ENCODE data around the gene FMNL3. TPM values are rescaled to one million over a fixed set of nuclear protein-coding genes. Genes with fewer than 3 reads are reported as not detected.

FMNL3 gene
- total and polyA plus RNA-seq, 8 donors, result 2.1 to 28.5 (median 8.3) TPM

DNA sequence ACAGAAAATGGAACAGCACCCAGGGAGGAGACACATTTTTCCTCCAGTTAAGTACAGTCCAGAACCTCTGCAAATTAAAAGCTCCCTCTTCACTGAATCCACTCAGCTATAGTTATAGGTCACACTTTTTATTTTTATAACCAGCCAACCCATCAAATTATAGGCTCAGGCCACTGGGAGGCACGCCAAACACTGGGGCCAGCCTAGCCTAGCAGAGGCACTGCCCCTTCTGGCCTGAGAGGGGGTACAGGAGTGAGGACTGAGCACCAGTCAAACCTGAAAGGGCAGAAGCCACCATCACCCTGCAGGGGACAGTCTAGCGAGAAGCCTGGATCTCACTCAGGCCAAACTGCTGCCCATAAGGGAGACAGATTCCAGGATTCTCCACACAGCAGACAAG lies 19.3 kb downstream of the FMNL3 start:
- 81 to 93% (median 89%) methylated on average over 2 of the region's 2 CpGs for WGBS, 5 donors

GRCh38 chr12:49684310-49684854 lies 22.8 kb downstream of the FMNL3 start:
- WGBS, 5 donors, result 85 to 95% (median 90%) methylated on average over 5 of the region's 5 CpGs
- H3K9me3 ChIP-seq, result no peaks in the 10 kb centered on the region
- H3K27me3 ChIP-seq, result no peaks in the 10 kb centered on the region

More for the DNA sequence above, 19.3 kb downstream of the FMNL3 start:
- no peak for TF ChIP-seq EP300 (IDR thresholded peaks at IDR 0.05)
- TF ChIP-seq, protein P1, sequence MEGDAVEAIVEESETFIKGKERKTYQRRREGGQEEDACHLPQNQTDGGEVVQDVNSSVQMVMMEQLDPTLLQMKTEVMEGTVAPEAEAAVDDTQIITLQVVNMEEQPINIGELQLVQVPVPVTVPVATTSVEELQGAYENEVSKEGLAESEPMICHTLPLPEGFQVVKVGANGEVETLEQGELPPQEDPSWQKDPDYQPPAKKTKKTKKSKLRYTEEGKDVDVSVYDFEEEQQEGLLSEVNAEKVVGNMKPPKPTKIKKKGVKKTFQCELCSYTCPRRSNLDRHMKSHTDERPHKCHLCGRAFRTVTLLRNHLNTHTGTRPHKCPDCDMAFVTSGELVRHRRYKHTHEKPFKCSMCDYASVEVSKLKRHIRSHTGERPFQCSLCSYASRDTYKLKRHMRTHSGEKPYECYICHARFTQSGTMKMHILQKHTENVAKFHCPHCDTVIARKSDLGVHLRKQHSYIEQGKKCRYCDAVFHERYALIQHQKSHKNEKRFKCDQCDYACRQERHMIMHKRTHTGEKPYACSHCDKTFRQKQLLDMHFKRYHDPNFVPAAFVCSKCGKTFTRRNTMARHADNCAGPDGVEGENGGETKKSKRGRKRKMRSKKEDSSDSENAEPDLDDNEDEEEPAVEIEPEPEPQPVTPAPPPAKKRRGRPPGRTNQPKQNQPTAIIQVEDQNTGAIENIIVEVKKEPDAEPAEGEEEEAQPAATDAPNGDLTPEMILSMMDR (IDR thresholded peaks at IDR 0.05), result no peak
- Histone ChIP-seq H3K27ac (no peak overlapping the region), H3K36me3 (no peaks in the 10 kb centered on the region), H3K4me3 (no peak overlapping the region), H3K9me3 (no peaks in the 10 kb centered on the region), H3K4me1 (peaks cover 12 to 42% (median 31%) of the 10 kb centered on the region in 4 donors), H3K27me3 (no peaks in the 10 kb centered on the region)
- intact Hi-C loops (cut with DNase I; ENCODE audit: low total_unique reads), result no loop called here
- no peak for DNase-seq

GRCh38 chr12:49683599-49684309 lies 23.5 kb downstream of the FMNL3 start:
- Histone ChIP-seq H3K27ac (no peak overlapping the region), H3K27me3 (no peaks in the 10 kb centered on the region), H3K9me3 (no peaks in the 10 kb centered on the region), H3K4me1 (peaks cover 0 to 17% (median 7%) of the 10 kb centered on the region in 4 donors), H3K4me3 (no peak overlapping the region), H3K36me3 (no peaks in the 10 kb centered on the region)
- DNase-seq, result no peak
- intact Hi-C loops (cut with DNase I; ENCODE audit: low total_unique reads), result no loop called here
- WGBS, 5 donors, result 66 to 76% (median 70%) methylated on average over 3 of the region's 3 CpGs
- no peak for TF ChIP-seq POLR2AphosphoS5 (IDR thresholded peaks at IDR 0.05)
- TF ChIP-seq, protein P1 (IDR thresholded peaks at IDR 0.05), result no peak
- TF ChIP-seq EP300 (IDR thresholded peaks at IDR 0.05), result no peak
- TF ChIP-seq POLR2A (IDR thresholded peaks at IDR 0.05), result no peak

More at GRCh38 chr12:49684310-49684854, 22.8 kb downstream of the FMNL3 start:
- TF ChIP-seq, protein P1 (IDR thresholded peaks at IDR 0.05), result no peak
- TF ChIP-seq POLR2AphosphoS5 (IDR thresholded peaks at IDR 0.05), result no peak
- no peak for TF ChIP-seq POLR2A (IDR thresholded peaks at IDR 0.05)
- TF ChIP-seq EP300 (IDR thresholded peaks at IDR 0.05), result no peak
- intact Hi-C loops (cut with DNase I; ENCODE audit: low total_unique reads), result no loop called here
- Histone ChIP-seq H3K4me1 (peaks cover under 1 to 19% (median 12%) of the 10 kb centered on the region in 4 donors), H3K4me3 (no peak overlapping the region), H3K36me3 (no peaks in the 10 kb centered on the region), H3K27ac (no peak overlapping the region)
- no peak for DNase-seq

DNA sequence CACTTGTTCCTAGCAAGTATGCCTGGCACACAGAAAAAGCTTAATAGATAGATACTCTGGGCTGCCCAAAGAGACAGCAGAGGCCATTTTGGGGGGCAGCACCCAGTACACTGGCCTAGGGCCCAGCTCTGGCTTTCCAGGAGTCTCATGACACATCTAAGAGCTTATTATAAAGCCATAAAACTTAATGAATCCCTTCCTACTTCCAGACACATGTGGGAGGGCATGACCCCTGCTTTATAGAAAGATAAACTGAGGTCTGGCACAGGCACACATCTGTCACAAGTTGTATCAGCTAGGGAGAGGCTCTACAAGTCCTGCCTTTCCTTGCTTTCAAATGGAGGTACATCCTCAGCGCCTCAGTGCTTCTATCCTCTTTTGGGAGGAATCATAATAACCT lies 27.1 kb downstream of the FMNL3 start:
- peaks cover 3 to 18% (median 7%) of the 10 kb centered on the region in 4 donors for H3K4me1 ChIP-seq
- WGBS, 5 donors, result 90 to 100% (median 98%) methylated on average over 1 of the region's 1 CpG
- no peak for TF ChIP-seq EP300 (IDR thresholded peaks at IDR 0.05)
- TF ChIP-seq, protein P1 (IDR thresholded peaks at IDR 0.05), result no peak
- TF ChIP-seq POLR2A (IDR thresholded peaks at IDR 0.05), result no peak
- TF ChIP-seq POLR2AphosphoS5 (IDR thresholded peaks at IDR 0.05), result no peak
- no peaks in the 10 kb centered on the region for H3K27me3 ChIP-seq
- no peak overlapping the region for H3K4me3 ChIP-seq
- intact Hi-C loops (cut with DNase I; ENCODE audit: low total_unique reads), result no loop called here
- DNase-seq, result no peak
- H3K9me3 ChIP-seq, result no peaks in the 10 kb centered on the region
- H3K36me3 ChIP-seq, result no peaks in the 10 kb centered on the region
- no peak overlapping the region for H3K27ac ChIP-seq
